HepG2 (cell line): ENCODE measurements around the gene RAB28. TPM values are rescaled to one million over a fixed set of nuclear protein-coding genes. Genes with fewer than 3 reads are reported as not detected.

Source experiments
- ATAC-seq: fragments of 200-7000 bp; cut with Tn5 transposase; 3 replicates; pipeline ENCODE4 v1.9.1; 2020; ENCODE audit warnings: mild to moderate bottlenecking, moderate library complexity
- BruUV-seq: library from RNA; stranded (reverse); fragments of 400-500 nt; replicated peaks from 2 replicates; lab custom pipeline; 2021; lab: Mats Ljungman, UMichigan
- CTCF ChIA-PET: fragments of 300-600 bp; formaldehyde crosslinking; extraction: SDS; loops from one replicate; lab custom pipeline; 2021; ENCODE audit warnings: low total read pairs, inconsistent platforms, low intra/inter-chr PET ratio; lab: Yijun Ruan, JAX
- POLR2A ChIA-PET: fragments of 350-600 bp; sonication (Branson Sonifier 250); formaldehyde crosslinking; loops from one replicate; lab custom pipeline; 2020; ENCODE audit warnings: antibody characterized with exemption, inconsistent platforms; lab: Yijun Ruan, JAX
- DNase-seq: peaks from one replicate; pipeline ENCODE4 v3.0.0-alpha.2; 2015; ENCODE audit warnings: low spot score
- FAIRE-seq: peaks from 3 replicates; lab custom pipeline; 2011; peaks lifted over from hg19 to GRCh38; lab: Jason Lieb, UNC
- H2AFZ ChIP-seq: one replicate; pipeline ENCODE4 v1.6.1; 2011; ENCODE audit warnings: low read length, inconsistent platforms
- H3K27ac ChIP-seq: fragments of 300-600 bp; 3 replicates; pipeline ENCODE4 v1.8.0; 2011; ENCODE audit warnings: mixed run types, mild to moderate bottlenecking, mixed read lengths, low read length, inconsistent platforms; ENCODE audit not compliant: insufficient read depth; ENCODE audit errors: extremely low read length
- H3K27me3 ChIP-seq, 2 experiments: fragments of 200-600 bp in 1 of 2; 2 replicates in 1 of 2; 3 replicates in 1 of 2; pipeline versions ENCODE4 v1.6.0 to v1.8.0; 2011; ENCODE audit warnings: low read length in 2 of 2, mild to moderate bottlenecking in 2 of 2, moderate library complexity in 2 of 2, inconsistent platforms in 1 of 2; ENCODE audit not compliant: insufficient read depth in 2 of 2, control insufficient read depth in 1 of 2
- H3K36me3 ChIP-seq, 2 experiments: fragments of 200-600 bp in 1 of 2; replicated peaks in 1 of 2; 2 replicates in 1 of 2; 3 replicates in 1 of 2; pipeline versions ENCODE4 v1.5.1 to v1.8.0; 2011; ENCODE audit warnings: low read length in 2 of 2, inconsistent platforms in 1 of 2; ENCODE audit not compliant: insufficient read depth in 2 of 2, control insufficient read depth in 1 of 2
- H3K4me1 ChIP-seq: 2 replicates; pipeline ENCODE4 v1.5.1; 2012; ENCODE audit warnings: low read length, inconsistent platforms; ENCODE audit not compliant: insufficient read depth
- H3K4me2 ChIP-seq: 2 replicates; pipeline ENCODE4 v1.6.0; 2011; ENCODE audit warnings: low read depth, low read length, inconsistent platforms
- H3K4me3 ChIP-seq, 3 experiments: fragments of 200-600 bp in 1 of 3; sonication (generic), shearing (Covaris generic) in 1 of 3; replicated peaks in 1 of 3; 2 replicates each; pipeline ENCODE4 v1.5.1; 2011 to 2016; ENCODE audit warnings: low read length in 3 of 3, inconsistent platforms in 2 of 3, low read depth in 2 of 3, mild to moderate bottlenecking in 2 of 3, control low read depth in 1 of 3, mixed read lengths in 1 of 3; ENCODE audit not compliant: insufficient read depth in 1 of 3
- H3K79me2 ChIP-seq: one replicate; pipeline ENCODE4 v1.6.1; 2011; ENCODE audit warnings: low read length, inconsistent platforms; ENCODE audit not compliant: insufficient read depth
- H3K9ac ChIP-seq: 2 replicates; pipeline ENCODE4 v1.6.0; 2011; ENCODE audit warnings: mild to moderate bottlenecking, low read depth, low read length, inconsistent platforms; ENCODE audit not compliant: insufficient read depth
- H3K9me3 ChIP-seq: 2 replicates; pipeline ENCODE4 v1.5.1; 2012; ENCODE audit warnings: mild to moderate bottlenecking, low read length
- H4K20me1 ChIP-seq: 2 replicates; pipeline ENCODE4 v1.6.0; 2011; ENCODE audit warnings: inconsistent platforms, mild to moderate bottlenecking, low read length, moderate library complexity; ENCODE audit not compliant: insufficient read depth
- BRD4 ChIP-seq: sonication (generic); formaldehyde crosslinking; IDR thresholded peaks from 2 replicates; pipeline ENCODE4 v1.4.0; 2020; ENCODE audit warnings: missing genetic modification reagents
- CAMTA2 ChIP-seq: sonication (generic); formaldehyde crosslinking; IDR thresholded peaks from 2 replicates; pipeline ENCODE4 v1.4.0; 2020; ENCODE audit warnings: mild to moderate bottlenecking, missing genetic modification reagents, borderline replicate concordance
- GLI4 ChIP-seq: sonication (generic); formaldehyde crosslinking; IDR thresholded peaks from 2 replicates; pipeline ENCODE4 v1.5.1; 2020; ENCODE audit warnings: missing genetic modification reagents, mild to moderate bottlenecking, moderate library complexity, borderline replicate concordance
- HHEX ChIP-seq: IDR thresholded peaks from 2 replicates; pipeline ENCODE4 v1.6.1; 2016; ENCODE audit warnings: control low read depth
- HOXA7 ChIP-seq: sonication (generic); formaldehyde crosslinking; IDR thresholded peaks from 2 replicates; pipeline ENCODE4 v1.8.1; 2022; ENCODE audit warnings: mild to moderate bottlenecking, missing genetic modification reagents, moderate library complexity
- HOXA9 ChIP-seq: sonication (generic); formaldehyde crosslinking; IDR thresholded peaks from 2 replicates; pipeline ENCODE4 v1.8.1; 2022; ENCODE audit warnings: missing genetic modification reagents, mild to moderate bottlenecking, moderate library complexity, borderline replicate concordance
- MTA1 ChIP-seq: sonication (generic); formaldehyde crosslinking; IDR thresholded peaks from 2 replicates; pipeline ENCODE4 v1.4.0; 2020; ENCODE audit warnings: missing genetic modification reagents, mild to moderate bottlenecking, borderline replicate concordance
- NFKBIZ ChIP-seq: IDR thresholded peaks from 2 replicates; pipeline ENCODE4 v1.6.1; 2018; ENCODE audit warnings: missing genetic modification reagents, missing compliant biosample characterization
- REPIN1 ChIP-seq: sonication (generic); formaldehyde crosslinking; IDR thresholded peaks from 2 replicates; pipeline ENCODE4 v1.8.0; 2022; ENCODE audit warnings: missing genetic modification reagents, low read depth, mild to moderate bottlenecking, borderline replicate concordance
- SCMH1 ChIP-seq: sonication (generic); formaldehyde crosslinking; IDR thresholded peaks from 2 replicates; pipeline ENCODE4 v1.9.0; 2021; ENCODE audit warnings: missing genetic modification reagents, mild to moderate bottlenecking, borderline replicate concordance
- SIN3B ChIP-seq: fragments of 150-350 bp; IDR thresholded peaks from 2 replicates; pipeline ENCODE4 v1.6.1; 2014; ENCODE audit warnings: low read length
- SPEN ChIP-seq: sonication (generic); formaldehyde crosslinking; IDR thresholded peaks from 2 replicates; pipeline ENCODE4 v1.5.1; 2020; ENCODE audit warnings: low read depth, mild to moderate bottlenecking, missing genetic modification reagents
- ZBTB42 ChIP-seq: sonication (generic); formaldehyde crosslinking; IDR thresholded peaks from 2 replicates; pipeline ENCODE4 v1.5.0; 2020; ENCODE audit warnings: mild to moderate bottlenecking, missing genetic modification reagents
- ZBTB7B ChIP-seq: sonication (generic); formaldehyde crosslinking; IDR thresholded peaks from 2 replicates; pipeline ENCODE4 v1.4.0; 2020; ENCODE audit warnings: missing genetic modification reagents
- ZNF160 ChIP-seq: sonication (generic); formaldehyde crosslinking; IDR thresholded peaks from 2 replicates; pipeline ENCODE4 v1.8.0; 2022; ENCODE audit warnings: mild to moderate bottlenecking, inconsistent platforms, missing genetic modification reagents
- ZNF660 ChIP-seq: sonication (generic); formaldehyde crosslinking; IDR thresholded peaks from 2 replicates; pipeline ENCODE4 v1.5.1; 2020; ENCODE audit warnings: mild to moderate bottlenecking, low read depth, missing genetic modification reagents, borderline replicate concordance
- ZNF687 ChIP-seq: sonication (generic); formaldehyde crosslinking; IDR thresholded peaks from 2 replicates; pipeline ENCODE4 v1.5.1; 2020; ENCODE audit warnings: mild to moderate bottlenecking, missing genetic modification reagents, moderate library complexity
- ZNF75D ChIP-seq: sonication (generic); formaldehyde crosslinking; IDR thresholded peaks from 2 replicates; pipeline ENCODE4 v1.8.1; 2023; ENCODE audit warnings: missing genetic modification reagents, mild to moderate bottlenecking, borderline replicate concordance
- ZNF83 ChIP-seq: sonication (generic); formaldehyde crosslinking; IDR thresholded peaks from 2 replicates; pipeline ENCODE4 v1.4.0; 2020; ENCODE audit warnings: missing genetic modification reagents, mild to moderate bottlenecking, borderline replicate concordance
- WGBS: methylation state at CpG from one replicate; pipeline ENCODE4 v1.1.6; 2017; ENCODE audit warnings: low lambda C conversion rate; 5-methylcytosine and 5-hydroxymethylcytosine counted together
- in situ Hi-C: cut with HindIII; loops from 2 replicates; pipeline ENCODE4 v1.10.0; 2017; ENCODE audit warnings: low pct_unique_long_range_greater_than_20kb; ENCODE audit not compliant: extremely low pct_ligation_motif_present
- intact Hi-C: fragments of 100-400 bp; cut with micrococcal nuclease; formaldehyde crosslinking; loops from one replicate; pipeline ENCODE4 v1.10.0; 2022; ENCODE audit not compliant: unreplicated experiment
- polyA plus RNA-seq, 8 experiments: library from polyadenylated mRNA; depleted of rRNA in 3 of 8; stranded (reverse) in 7 of 8; unstranded in 1 of 8; fragments of >200 nt; fragmentation: Illumina TruSeq in 4 of 8; extraction: Trizol in 4 of 8; gene quantifications; 2 replicates each; pipeline versions ENCODE4 v1.2.1 to v1.2.3, GENCODE V29; 2011 to 2016; ENCODE audit warnings: low read depth in 4 of 8, missing spikeins in 1 of 8, mixed read lengths in 1 of 8; ENCODE audit not compliant: insufficient read depth in 1 of 8
- total RNA-seq, 5 experiments: library from RNA; depleted of rRNA; stranded (reverse); fragments of >200 nt; fragmentation: Illumina TruSeq; extraction: Trizol; gene quantifications; 2 replicates each; pipeline ENCODE4 v1.2.3, GENCODE V29; 2016; ENCODE audit warnings: low read depth in 1 of 5
- TF ChIP-seq, protein P1 (sequence below): sonication (generic); formaldehyde crosslinking; IDR thresholded peaks from 2 replicates; pipeline ENCODE4 v1.5.1; 2020; ENCODE audit warnings: mild to moderate bottlenecking, missing genetic modification reagents, moderate library complexity

RAB28 gene
- total and polyA plus RNA-seq, 2 of the 13 experiments (the other 11 are each of a cell fraction or from before 2014, with no cell fraction given), result 11.8 to 18.2 TPM

GRCh38 chr4:13378973-13379759 is 105.0 kb downstream of the RAB28 start:
- Histone ChIP-seq H3K4me2 (no peak overlapping the region), H3K9me3 (no peaks in the 10 kb centered on the region), H3K79me2 (no peaks in the 10 kb centered on the region), H3K27me3 (no peaks in the 10 kb centered on the region), H3K4me3 (no peak overlapping the region), H4K20me1 (no peaks in the 10 kb centered on the region), H3K4me1 (no peaks in the 10 kb centered on the region), H3K27ac (no peak overlapping the region), H3K9ac (no peak overlapping the region), H3K36me3 (no peaks in the 10 kb centered on the region; a peak in 1 of 5 replicates), H2AFZ (no peak overlapping the region)
- CTCF ChIA-PET, result no interaction called here
- intact Hi-C loops, result no loop called here
- DNase-seq, result no peak
- no TSS peak for BruUV-seq
- no peak for ATAC-seq
- no peak for FAIRE-seq
- POLR2A ChIA-PET, result no interaction called here
- WGBS, result over 99% methylated on average over 9 of the region's 9 CpGs
- TF ChIP-seq ZNF660 (CRISPR knock-in tag), result no peak
- no peak for TF ChIP-seq HHEX
- TF ChIP-seq, protein P1, sequence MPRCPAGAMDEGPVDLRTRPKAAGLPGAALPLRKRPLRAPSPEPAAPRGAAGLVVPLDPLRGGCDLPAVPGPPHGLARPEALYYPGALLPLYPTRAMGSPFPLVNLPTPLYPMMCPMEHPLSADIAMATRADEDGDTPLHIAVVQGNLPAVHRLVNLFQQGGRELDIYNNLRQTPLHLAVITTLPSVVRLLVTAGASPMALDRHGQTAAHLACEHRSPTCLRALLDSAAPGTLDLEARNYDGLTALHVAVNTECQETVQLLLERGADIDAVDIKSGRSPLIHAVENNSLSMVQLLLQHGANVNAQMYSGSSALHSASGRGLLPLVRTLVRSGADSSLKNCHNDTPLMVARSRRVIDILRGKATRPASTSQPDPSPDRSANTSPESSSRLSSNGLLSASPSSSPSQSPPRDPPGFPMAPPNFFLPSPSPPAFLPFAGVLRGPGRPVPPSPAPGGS (CRISPR knock-in tag), result no peak
- TF ChIP-seq ZNF75D (CRISPR knock-in tag), result no peak
- TF ChIP-seq BRD4 (CRISPR knock-in tag), result no peak
- TF ChIP-seq NFKBIZ (CRISPR knock-in tag), result no peak
- TF ChIP-seq ZBTB7B (CRISPR knock-in tag), result no peak
- no peak for TF ChIP-seq ZBTB42 (CRISPR knock-in tag)
- no peak for TF ChIP-seq ZNF83 (CRISPR knock-in tag)
- no peak for TF ChIP-seq GLI4 (CRISPR knock-in tag)
- no peak for TF ChIP-seq MTA1
- no peak for TF ChIP-seq ZNF687 (CRISPR knock-in tag)
- no peak for TF ChIP-seq HOXA7 (CRISPR knock-in tag)
- no peak for TF ChIP-seq HOXA9 (CRISPR knock-in tag)
- TF ChIP-seq SCMH1 (CRISPR knock-in tag), result no peak
- TF ChIP-seq REPIN1 (CRISPR knock-in tag), result no peak
- TF ChIP-seq SIN3B, result no peak
- TF ChIP-seq SPEN (CRISPR knock-in tag), result no peak
- TF ChIP-seq ZNF160 (CRISPR knock-in tag), result no peak
- TF ChIP-seq CAMTA2 (CRISPR knock-in tag), result no peak
- in situ Hi-C loops, result no loop called here
